IMR-90 (cell line): Measurements from ENCODE around the gene CDYL2. TPM values are rescaled to one million over a fixed set of nuclear protein-coding genes. Genes with fewer than 3 reads are reported as not detected.

Source experiments
- ATAC-seq: fragments of 200-7000 bp; cut with Tn5 transposase; 2 replicates; pipeline ENCODE4 v1.9.1; 2020; ENCODE audit warnings: low read depth, mild to moderate bottlenecking, moderate library complexity
- BruUV-seq: library from RNA; stranded (reverse); fragments of 400-500 nt; replicated peaks from 2 replicates; lab custom pipeline; 2021; lab: Mats Ljungman, UMichigan
- CTCF ChIA-PET: fragments of 300-600 bp; formaldehyde crosslinking; extraction: SDS; loops from one replicate; lab custom pipeline; 2021; ENCODE audit warnings: antibody characterized with exemption; lab: Yijun Ruan, JAX
- POLR2A ChIA-PET: fragments of 300-600 bp; sonication (Branson Sonifier 250); formaldehyde crosslinking; loops from one replicate; lab custom pipeline; 2022; ENCODE audit warnings: antibody characterized with exemption; ENCODE audit not compliant: unreplicated experiment; lab: Charles Lee
- DNase-seq: peaks from one replicate; pipeline ENCODE4 v3.0.0; 2013
- H2AFZ ChIP-seq: replicated peaks from 2 replicates; pipeline ENCODE3; 2013; ENCODE audit warnings: low read length, mild to moderate bottlenecking; ENCODE audit not compliant: poor library complexity
- H2AK5ac ChIP-seq: 2 replicates; pipeline ENCODE4 v1.6.1; 2013; ENCODE audit warnings: low read depth, low read length, inconsistent platforms
- H2AK9ac ChIP-seq: replicated peaks from 2 replicates; pipeline ENCODE3; 2013; ENCODE audit warnings: mild to moderate bottlenecking, low read depth, low read length, moderate library complexity; ENCODE audit not compliant: poor library complexity
- H2BK120ac ChIP-seq: 2 replicates; pipeline ENCODE4 v1.6.1; 2013; ENCODE audit warnings: low read depth, low read length, inconsistent platforms
- H2BK15ac ChIP-seq: 3 replicates; pipeline ENCODE4 v1.6.1; 2013; ENCODE audit warnings: low read depth, low read length, inconsistent platforms
- H2BK20ac ChIP-seq: 2 replicates; pipeline ENCODE4 v1.6.1; 2013; ENCODE audit warnings: low read depth, mild to moderate bottlenecking, inconsistent platforms, low read length, moderate library complexity
- H2BK5ac ChIP-seq: 2 replicates; pipeline ENCODE4 v1.6.1; 2013; ENCODE audit warnings: mild to moderate bottlenecking, low read depth, low read length, inconsistent platforms; ENCODE audit not compliant: poor library complexity, severe bottlenecking
- H3K14ac ChIP-seq: replicated peaks from 2 replicates; pipeline ENCODE4 v1.6.1; 2013; ENCODE audit warnings: low read depth, low read length, inconsistent platforms
- H3K18ac ChIP-seq: 2 replicates; pipeline ENCODE4 v1.6.1; 2013; ENCODE audit warnings: low read depth, low read length, control low read depth
- H3K23ac ChIP-seq: 2 replicates; pipeline ENCODE4 v1.6.1; 2013; ENCODE audit warnings: low read depth, low read length, inconsistent platforms
- H3K27ac ChIP-seq: 2 replicates; pipeline ENCODE4 v1.5.1; 2013; ENCODE audit warnings: mild to moderate bottlenecking, control low read depth, low read length; ENCODE audit not compliant: insufficient read depth
- H3K27me3 ChIP-seq: 2 replicates; pipeline ENCODE4 v1.6.1; 2013; ENCODE audit warnings: low read length; ENCODE audit not compliant: control insufficient read depth, insufficient read depth
- H3K36me3 ChIP-seq: 2 replicates; pipeline ENCODE4 v1.6.1; 2013; ENCODE audit warnings: low read length, mixed read lengths; ENCODE audit not compliant: control insufficient read depth, insufficient read depth
- H3K4ac ChIP-seq: 2 replicates; pipeline ENCODE4 v1.6.1; 2013; ENCODE audit warnings: low read depth, low read length, inconsistent platforms
- H3K4me1 ChIP-seq: 2 replicates; pipeline ENCODE4 v1.6.1; 2013; ENCODE audit warnings: low read length, mixed read lengths; ENCODE audit not compliant: control insufficient read depth, insufficient read depth
- H3K4me2 ChIP-seq: 2 replicates; pipeline ENCODE4 v1.6.1; 2013; ENCODE audit warnings: low read depth, mild to moderate bottlenecking, control low read depth, low read length, moderate library complexity
- H3K4me3 ChIP-seq: 2 replicates; pipeline ENCODE4 v1.5.1; 2013; ENCODE audit warnings: low read depth, mild to moderate bottlenecking, control low read depth, low read length, moderate library complexity; ENCODE audit not compliant: insufficient read depth
- H3K56ac ChIP-seq: 2 replicates; pipeline ENCODE4 v1.6.1; 2013; ENCODE audit warnings: low read length, inconsistent platforms; ENCODE audit not compliant: insufficient read depth; ENCODE audit errors: extremely low read depth
- H3K79me1 ChIP-seq, 2 experiments: 2 replicates each; pipeline ENCODE4 v1.6.1; 2013; ENCODE audit warnings: low read length in 2 of 2, inconsistent platforms in 1 of 2, low read depth in 1 of 2
- H3K9ac ChIP-seq: 2 replicates; pipeline ENCODE4 v1.6.1; 2013; ENCODE audit warnings: low read depth, low read length, control low read depth
- H3K9me1 ChIP-seq: 2 replicates; pipeline ENCODE4 v1.6.1; 2013; ENCODE audit warnings: low read length, inconsistent platforms; ENCODE audit not compliant: insufficient read depth
- H3K9me3 ChIP-seq: 2 replicates; pipeline ENCODE4 v1.6.1; 2013; ENCODE audit warnings: low read length; ENCODE audit not compliant: control insufficient read depth, insufficient read depth
- H4K20me1 ChIP-seq: 2 replicates; pipeline ENCODE4 v1.6.1; 2013; ENCODE audit warnings: low read length, inconsistent platforms; ENCODE audit not compliant: insufficient read depth
- H4K5ac ChIP-seq: 2 replicates; pipeline ENCODE4 v1.6.1; 2013; ENCODE audit warnings: mild to moderate bottlenecking, low read depth, low read length, control low read depth
- H4K8ac ChIP-seq, 2 experiments: 2 replicates each; pipeline ENCODE4 v1.6.1; 2013; ENCODE audit warnings: low read depth in 2 of 2, low read length in 2 of 2, control low read depth in 1 of 2, inconsistent platforms in 1 of 2
- H4K91ac ChIP-seq: 2 replicates; pipeline ENCODE4 v1.6.1; 2013; ENCODE audit warnings: low read depth, low read length, inconsistent platforms; ENCODE audit not compliant: insufficient read depth
- CHD1 ChIP-seq: IDR thresholded peaks from 2 replicates; pipeline ENCODE4 v1.6.1; 2012; ENCODE audit warnings: low read depth, low read length, improper control_type of control experiment
- MAFK ChIP-seq: IDR thresholded peaks from 2 replicates; pipeline ENCODE4 v1.6.1; 2012; ENCODE audit warnings: low read depth, low read length, improper control_type of control experiment
- MAZ ChIP-seq: IDR thresholded peaks from 2 replicates; pipeline ENCODE4 v1.6.1; 2012; ENCODE audit warnings: low read depth, mild to moderate bottlenecking, low read length, improper control_type of control experiment, moderate library complexity, borderline replicate concordance
- MXI1 ChIP-seq: IDR thresholded peaks from 2 replicates; pipeline ENCODE4 v1.6.1; 2012; ENCODE audit warnings: low read depth, mild to moderate bottlenecking, low read length, moderate library complexity, borderline replicate concordance
- NFE2L2 ChIP-seq: fragments of 150-350 bp; IDR thresholded peaks from 2 replicates; pipeline ENCODE4 v1.6.1; 2016; ENCODE audit warnings: low read depth, mild to moderate bottlenecking, low read length
- POLR2A ChIP-seq: IDR thresholded peaks from 2 replicates; pipeline ENCODE4 v1.6.1; 2012; ENCODE audit warnings: mild to moderate bottlenecking, low read depth, low read length
- RAD21 ChIP-seq: IDR thresholded peaks from 2 replicates; pipeline ENCODE4 v1.6.1; 2012; ENCODE audit warnings: low read length, improper control_type of control experiment
- RCOR1 ChIP-seq: IDR thresholded peaks from 2 replicates; pipeline ENCODE4 v1.6.1; 2012; ENCODE audit warnings: mild to moderate bottlenecking, low read length, improper control_type of control experiment; ENCODE audit not compliant: insufficient replicate concordance
- RFX5 ChIP-seq: IDR thresholded peaks from 2 replicates; pipeline ENCODE4 v1.8.0; 2012; ENCODE audit warnings: low read depth, mild to moderate bottlenecking, low read length, moderate library complexity
- USF2 ChIP-seq: fragments of 150-350 bp; IDR thresholded peaks from 2 replicates; pipeline ENCODE4 v1.6.1; 2017; ENCODE audit warnings: mild to moderate bottlenecking, antibody characterized with exemption, low read length, low read depth
- WGBS, 2 experiments: methylation state at CpG; one replicate each; pipeline versions ENCODE4 v1.1.5 to v1.1.7; 2013; ENCODE audit warnings: missing lambda C conversion rate in 2 of 2; ENCODE audit not compliant: insufficient read length in 1 of 2; ENCODE audit errors: extremely low coverage in 2 of 2; 5-methylcytosine and 5-hydroxymethylcytosine counted together
- dilution Hi-C: fragments of 300-500 bp; cut with HindIII; formaldehyde crosslinking; loops from one replicate; pipeline ENCODE4 v1.14.3; 2018; ENCODE audit warnings: low sequenced_read_pairs; ENCODE audit not compliant: unreplicated experiment
- in situ Hi-C: fragments of 300-500 bp; cut with MboI; formaldehyde crosslinking; loops from 3 replicates; pipeline ENCODE4 v1.14.3; 2019; ENCODE audit warnings: low sequenced_read_pairs, inconsistent platforms, mixed read lengths
- intact Hi-C: fragments of 100-400 bp; cut with micrococcal nuclease; formaldehyde crosslinking; loops from 2 replicates; pipeline ENCODE4 v1.10.0; 2022
- polyA plus RNA-seq, 3 experiments: library from polyadenylated mRNA; depleted of rRNA; stranded (reverse); fragments of >200 nt; gene quantifications; 2 replicates each; pipeline ENCODE4 v1.2.3, GENCODE V29; 2012; ENCODE audit warnings: low replicate concordance in 1 of 3
- total RNA-seq: library from RNA; depleted of rRNA; stranded (reverse); fragments of >200 nt; gene quantifications from 2 replicates; pipeline ENCODE4 v1.2.3, GENCODE V29; 2012
- TF ChIP-seq, protein P1 (sequence below): conservative IDR thresholded peaks from 2 replicates; pipeline ENCODE4 v1.5.1; 2012; ENCODE audit warnings: mild to moderate bottlenecking, low read depth, low read length, improper control_type of control experiment

CDYL2 gene
- total and polyA plus RNA-seq, 2 of the 4 experiments (the other 2 are of a cell fraction) = 1.2 to 3.9 TPM

- Histone ChIP-seq H2BK120ac (no peak overlapping the region), H2AK5ac (no peak overlapping the region), H3K56ac (no peak overlapping the region), H3K27ac (no peak overlapping the region), H2AK9ac (no peak overlapping the region), H3K27me3 (no peaks in the 10 kb centered on the region), H3K4ac (no peak overlapping the region), H2AFZ (no peak overlapping the region), H3K18ac (no peak overlapping the region), H3K4me1 (no peaks in the 10 kb centered on the region), H4K20me1 (no peaks in the 10 kb centered on the region), H3K36me3 (no peaks in the 10 kb centered on the region), H3K23ac (no peak overlapping the region), H3K4me2 (no peak overlapping the region), H2BK15ac (no peak overlapping the region), H3K79me1 (no peaks in the 10 kb centered on the region), H4K5ac (no peak overlapping the region), H3K9me3 (no peaks in the 10 kb centered on the region), H4K91ac (no peak overlapping the region), H3K9ac (no peak overlapping the region), H2BK5ac (no peak overlapping the region), H3K9me1 (no peaks in the 10 kb centered on the region), H3K14ac (no peak overlapping the region), H4K8ac (no peak overlapping the region), H3K4me3 (no peak overlapping the region), H2BK20ac (no peak overlapping the region)
- dilution Hi-C loops = no loop called here
- intact Hi-C loops = loop anchor here (5.0 kb wide), 1 partner anchor 301 kb away; no protein-coding TSS in a partner anchor
- ChIA-PET CTCF (interaction anchor here (1.0 kb wide), 1 partner anchor 302 kb away, joined by 3 read pairs; no protein-coding TSS in a partner anchor), POLR2A (no interaction called here)
- no TSS peak for BruUV-seq
- no peak for TF ChIP-seq USF2
- TF ChIP-seq, protein P1, sequence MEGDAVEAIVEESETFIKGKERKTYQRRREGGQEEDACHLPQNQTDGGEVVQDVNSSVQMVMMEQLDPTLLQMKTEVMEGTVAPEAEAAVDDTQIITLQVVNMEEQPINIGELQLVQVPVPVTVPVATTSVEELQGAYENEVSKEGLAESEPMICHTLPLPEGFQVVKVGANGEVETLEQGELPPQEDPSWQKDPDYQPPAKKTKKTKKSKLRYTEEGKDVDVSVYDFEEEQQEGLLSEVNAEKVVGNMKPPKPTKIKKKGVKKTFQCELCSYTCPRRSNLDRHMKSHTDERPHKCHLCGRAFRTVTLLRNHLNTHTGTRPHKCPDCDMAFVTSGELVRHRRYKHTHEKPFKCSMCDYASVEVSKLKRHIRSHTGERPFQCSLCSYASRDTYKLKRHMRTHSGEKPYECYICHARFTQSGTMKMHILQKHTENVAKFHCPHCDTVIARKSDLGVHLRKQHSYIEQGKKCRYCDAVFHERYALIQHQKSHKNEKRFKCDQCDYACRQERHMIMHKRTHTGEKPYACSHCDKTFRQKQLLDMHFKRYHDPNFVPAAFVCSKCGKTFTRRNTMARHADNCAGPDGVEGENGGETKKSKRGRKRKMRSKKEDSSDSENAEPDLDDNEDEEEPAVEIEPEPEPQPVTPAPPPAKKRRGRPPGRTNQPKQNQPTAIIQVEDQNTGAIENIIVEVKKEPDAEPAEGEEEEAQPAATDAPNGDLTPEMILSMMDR = no peak
- TF ChIP-seq RAD21 = no peak
- TF ChIP-seq POLR2A = no peak
- no peak for TF ChIP-seq MAFK
- TF ChIP-seq CHD1 = no peak
- TF ChIP-seq MXI1 = no peak
- no peak for TF ChIP-seq RCOR1
- no peak for TF ChIP-seq RFX5
- TF ChIP-seq MAZ = no peak
- no peak for TF ChIP-seq NFE2L2
- ATAC-seq = no peak
- DNase-seq = no peak
- no CpG with 5 or more reads among the region's 4 CpGs for WGBS, 2 experiments
- in situ Hi-C loops = no loop called here
Measured at GRCh38 chr16:80828495-80828894, 24.1 kb upstream of the CDYL2 start.
